Activated naive CD4-positive, alpha-beta T cell treated with anti-CD3 and anti-CD28 coated beads, Interleukin-2, amount 50 U/mL, for 16 hours (primary cell): ENCODE results near the gene TBX15.

Experiments
- DNase-seq: peaks from one replicate; pipeline ENCODE4 v3.0.0-alpha.2; 2020

Gene TBX15

GRCh38 chr1:118988186-118989005, at the start of gene TBX15:
TBX15 (minus strand) TSS chr1:118988343; CDS start chr1:118987795, 548 bp downstream.
- no peak for DNase-seq

GRCh38 chr1:119034359-119034758, 46.2 kb upstream of the TBX15 start:
- DNase-seq = no peak

DNA sequence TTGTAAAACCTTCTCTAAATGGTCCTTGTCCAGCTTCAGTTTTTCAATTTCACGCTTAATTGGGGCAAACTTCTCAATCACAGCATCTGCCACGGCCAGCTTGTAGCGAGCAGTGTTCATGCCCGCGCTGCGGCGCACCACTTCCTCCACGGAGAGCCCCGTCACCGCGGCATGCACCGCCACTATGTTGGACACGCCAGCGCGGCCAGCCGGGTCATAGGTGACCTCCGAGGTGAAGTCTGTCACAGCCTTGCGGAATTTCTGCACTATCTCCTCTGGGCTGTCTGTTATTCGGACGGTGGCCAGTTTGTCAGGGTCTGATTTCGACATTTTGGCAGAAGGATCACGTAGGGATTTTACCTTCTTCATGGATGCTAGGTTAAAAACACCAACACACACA, 44.8 kb upstream of the TBX15 start:
- DNase-seq = no peak

- DNase-seq = no peak
Observed at GRCh38 chr1:119027759-119028158, 39.6 kb upstream of the TBX15 start.

- no peak for DNase-seq
Observed at GRCh38 chr1:119026956-119027355, 38.8 kb upstream of the TBX15 start.

DNA sequence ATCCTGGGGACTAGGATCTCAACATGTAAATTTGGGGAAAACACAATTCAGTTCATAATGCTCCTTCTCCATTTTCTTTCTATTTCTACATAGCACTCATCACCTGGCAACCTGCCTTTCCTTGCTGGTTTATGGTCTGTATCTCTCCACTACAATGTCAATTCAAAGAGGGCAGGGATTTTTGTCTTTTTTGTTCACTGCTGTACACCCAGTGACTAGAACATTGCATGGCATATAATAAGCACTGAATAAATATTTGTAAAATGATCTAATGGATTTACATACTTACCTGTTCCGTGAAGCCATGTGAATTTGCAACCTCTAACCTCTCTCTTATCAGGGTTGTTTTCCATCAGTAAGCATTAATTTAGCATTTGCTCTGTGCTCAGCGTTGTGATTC, 27.4 kb upstream of the TBX15 start:
- DNase-seq = no peak

DNA sequence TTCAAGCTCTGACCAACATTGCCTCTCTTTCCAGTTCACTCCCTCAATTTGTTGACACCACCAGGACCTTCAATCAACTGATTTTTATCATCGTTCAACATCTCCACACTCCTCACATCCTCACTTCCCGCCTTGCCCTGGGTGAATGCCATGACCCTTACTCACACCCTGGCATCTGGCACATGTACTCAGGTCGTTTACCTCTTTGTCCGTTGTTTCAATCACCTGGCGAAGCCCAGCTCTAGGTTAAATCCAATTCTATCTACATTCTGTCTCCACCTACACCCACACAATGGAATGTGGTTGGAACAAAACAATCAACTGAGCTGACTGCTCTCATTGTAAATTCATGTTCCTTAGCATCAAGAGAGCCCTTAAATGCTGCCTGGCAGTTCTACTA, 24.2 kb upstream of the TBX15 start:
- DNase-seq = no peak

DNA sequence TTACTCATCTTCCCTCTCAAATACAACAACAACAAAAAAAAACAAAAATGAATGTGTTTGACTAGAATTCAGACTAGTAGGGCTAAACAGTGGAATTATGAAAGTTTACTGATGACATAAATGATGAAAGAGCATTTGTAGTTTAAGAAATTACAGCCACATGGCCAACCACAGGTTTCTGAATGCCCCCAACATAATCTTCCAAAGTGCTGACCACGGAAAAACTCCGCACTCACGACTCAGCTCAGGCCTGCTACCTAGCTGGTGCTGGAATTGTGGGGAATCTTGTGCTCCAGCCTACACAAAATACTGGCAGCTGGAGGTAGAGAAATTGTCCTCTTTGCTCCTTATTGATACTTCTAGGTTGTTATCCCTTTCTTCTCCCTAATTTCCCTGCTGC, 23.6 kb upstream of the TBX15 start:
- DNase-seq = no peak

GRCh38 chr1:119011116-119011515, 23.0 kb upstream of the TBX15 start:
- DNase-seq = no peak

- DNase-seq = no peak
Observed at GRCh38 chr1:119010201-119010600, 22.1 kb upstream of the TBX15 start.

DNA sequence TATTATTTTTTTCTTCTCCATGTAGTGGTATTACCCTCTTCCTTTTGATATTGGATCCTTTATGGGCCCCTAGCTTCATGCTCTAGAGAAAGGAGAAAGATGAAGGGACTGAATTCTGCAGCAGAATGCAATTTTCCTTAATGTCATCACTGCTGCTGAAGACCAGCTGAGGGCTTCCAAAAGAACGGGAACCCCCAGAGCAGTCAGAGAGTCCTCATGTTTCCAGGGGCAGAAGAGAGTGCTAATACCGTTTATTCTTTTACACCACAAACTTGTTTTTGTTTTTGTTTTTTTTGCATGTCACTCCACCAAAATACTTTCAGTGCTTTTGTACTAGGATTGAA, 21.1 kb upstream of the TBX15 start:
- DNase-seq = no peak

- no peak for DNase-seq
Observed at GRCh38 chr1:119008483-119009311, 20.6 kb upstream of the TBX15 start.

DNA sequence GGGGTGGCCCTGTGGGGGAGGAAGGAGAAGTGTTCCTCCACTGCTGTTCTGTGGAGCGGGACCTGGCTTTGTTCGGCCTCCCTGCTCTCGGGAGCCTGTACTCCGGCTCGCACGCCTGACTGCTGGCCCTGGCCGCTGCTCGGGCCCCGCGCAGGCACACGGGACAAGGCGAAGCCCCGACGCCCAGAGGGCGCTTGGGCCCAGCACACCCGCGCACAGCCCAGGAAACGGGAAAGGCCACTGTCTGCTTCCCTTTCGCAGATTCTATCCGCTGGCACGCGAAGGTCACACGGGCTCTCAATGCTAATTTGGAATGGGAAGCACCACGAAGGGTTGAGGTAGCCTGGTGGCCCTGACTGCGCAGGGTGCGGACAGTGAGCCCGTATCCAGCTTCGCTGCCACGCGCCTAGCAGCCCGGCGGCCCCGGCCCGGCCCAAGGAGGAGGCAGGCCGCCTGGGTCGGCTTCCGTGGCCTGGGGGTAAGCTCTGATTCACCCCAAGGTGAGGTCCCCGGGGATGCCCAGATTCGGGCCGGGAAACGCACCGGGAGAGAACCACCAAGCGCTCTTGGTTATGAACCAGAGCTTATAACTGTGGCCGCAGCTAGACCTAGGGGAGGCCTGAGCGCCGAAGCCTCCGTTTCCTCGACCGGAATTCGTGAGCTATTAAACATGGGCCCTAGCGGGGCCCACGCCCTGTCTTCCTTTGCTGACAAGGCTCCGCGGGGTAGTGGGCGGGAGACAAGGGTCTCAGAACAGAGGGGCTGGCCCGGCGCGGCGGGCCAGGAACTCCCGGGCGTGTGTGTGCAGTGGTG, 19.7 kb upstream of the TBX15 start:
- DNase-seq = no peak

- DNase-seq = no peak
Observed at GRCh38 chr1:119007339-119007669, 19.2 kb upstream of the TBX15 start.

DNA sequence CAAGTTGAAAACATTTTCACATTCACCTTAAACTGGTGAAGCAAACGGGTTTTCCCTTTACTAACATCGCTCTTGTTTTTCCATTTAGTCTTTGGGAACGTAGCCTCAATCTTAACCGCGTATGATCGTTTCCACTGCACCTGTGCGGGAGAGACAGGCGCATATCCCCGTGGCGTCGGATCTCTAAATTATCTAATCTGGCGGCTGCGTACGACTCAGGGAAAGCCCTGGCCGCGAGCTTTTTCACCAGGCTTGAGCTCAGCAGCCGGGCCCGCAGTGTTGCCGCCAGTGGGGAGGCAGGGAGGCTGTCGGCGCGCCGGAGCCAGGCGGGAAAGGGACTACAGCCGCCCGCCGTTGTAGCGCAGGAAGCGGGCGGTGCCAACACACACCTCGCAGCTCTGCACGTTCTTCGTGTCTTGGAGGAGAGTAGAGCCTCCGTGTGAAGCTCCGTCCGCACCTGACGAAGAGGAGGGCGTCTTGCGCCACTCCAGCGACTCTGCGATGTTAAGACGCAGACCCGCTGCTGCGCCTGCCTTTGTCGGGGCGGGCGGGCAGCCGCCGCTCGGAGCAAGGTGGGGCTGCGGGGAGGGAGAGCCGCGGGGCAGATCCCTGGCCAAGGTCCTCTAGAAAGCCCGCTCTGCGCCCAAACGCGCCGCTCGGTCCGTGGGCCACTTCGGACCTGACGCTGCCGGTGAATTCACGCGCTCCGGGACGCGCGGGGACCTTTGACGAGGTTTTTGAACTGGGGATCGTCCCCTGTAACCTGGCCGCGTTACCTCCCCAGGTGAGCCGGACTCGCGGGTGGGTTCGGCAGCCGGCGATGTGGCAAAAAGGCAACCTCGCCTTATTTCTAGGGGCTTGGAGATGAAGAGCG, 18.5 kb upstream of the TBX15 start:
- DNase-seq = no peak

GRCh38 chr1:119005724-119006405, 17.7 kb upstream of the TBX15 start:
- DNase-seq = no peak

DNA sequence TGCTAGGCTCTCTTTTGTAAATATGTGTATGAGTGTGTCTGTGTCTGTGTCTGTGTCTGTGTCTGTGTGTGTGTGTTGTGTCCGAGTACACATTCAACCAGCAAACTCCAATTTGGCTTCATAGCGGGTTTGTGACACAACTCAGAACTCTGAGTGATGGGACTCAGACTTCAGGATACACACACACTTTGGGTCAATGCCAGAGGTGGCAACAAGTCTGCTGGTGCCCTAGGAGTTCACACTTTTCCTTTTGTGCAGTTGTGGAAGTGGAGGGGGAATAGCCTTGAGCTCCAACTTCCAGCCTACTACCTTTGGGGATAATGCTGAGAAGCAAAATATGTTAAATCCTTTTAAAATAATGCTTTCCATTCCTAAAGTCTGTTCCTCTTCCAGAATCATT, 16.6 kb upstream of the TBX15 start:
- no peak for DNase-seq

GRCh38 chr1:119004129-119004527, 16.0 kb upstream of the TBX15 start:
- DNase-seq = no peak

DNA sequence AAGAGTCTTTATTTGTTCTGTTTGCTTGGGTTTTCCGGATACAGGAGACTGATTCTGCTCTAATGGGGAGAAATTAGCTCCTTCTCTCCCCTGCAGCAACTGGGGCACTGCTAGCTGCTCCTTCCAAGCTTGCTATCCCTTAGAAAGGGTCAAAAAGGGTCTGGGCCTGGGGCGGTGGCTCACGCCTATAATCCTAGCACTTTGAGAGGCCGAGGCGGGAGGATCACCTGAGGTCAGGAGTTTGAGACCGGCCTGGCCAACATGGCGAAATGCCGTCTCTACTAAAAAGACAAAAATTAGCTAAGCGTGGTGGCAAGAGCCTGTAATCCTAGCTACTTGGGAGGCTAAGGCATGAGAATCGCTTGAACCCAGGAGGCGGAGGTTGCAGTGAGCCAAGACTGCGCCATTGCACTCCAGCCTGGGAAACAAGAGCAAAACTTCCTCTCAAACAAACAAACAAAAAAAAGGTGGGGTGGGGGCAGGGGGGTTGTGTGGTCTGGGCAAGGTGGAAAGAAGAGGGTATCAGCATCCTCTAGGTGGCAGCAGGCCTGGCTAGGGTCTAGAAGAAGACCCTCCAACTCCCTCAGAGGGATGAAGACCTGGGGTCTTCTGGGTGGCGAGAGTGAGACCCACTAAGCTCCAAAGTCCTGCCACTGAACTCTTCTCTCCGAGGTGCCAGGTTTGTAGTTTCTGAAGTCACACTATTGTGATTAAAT, 15.4 kb upstream of the TBX15 start:
- DNase-seq = no peak

GRCh38 chr1:119002028-119002686, 14.0 kb upstream of the TBX15 start:
- DNase-seq = no peak
